ENCODE results near the gene TADA2B.
"Not testable (repeated sequence)": the region's sequence is repeated elsewhere in the genome, so short reads cannot be mapped to it uniquely, and the experiment has no call there.

TADA2B gene

DNA sequence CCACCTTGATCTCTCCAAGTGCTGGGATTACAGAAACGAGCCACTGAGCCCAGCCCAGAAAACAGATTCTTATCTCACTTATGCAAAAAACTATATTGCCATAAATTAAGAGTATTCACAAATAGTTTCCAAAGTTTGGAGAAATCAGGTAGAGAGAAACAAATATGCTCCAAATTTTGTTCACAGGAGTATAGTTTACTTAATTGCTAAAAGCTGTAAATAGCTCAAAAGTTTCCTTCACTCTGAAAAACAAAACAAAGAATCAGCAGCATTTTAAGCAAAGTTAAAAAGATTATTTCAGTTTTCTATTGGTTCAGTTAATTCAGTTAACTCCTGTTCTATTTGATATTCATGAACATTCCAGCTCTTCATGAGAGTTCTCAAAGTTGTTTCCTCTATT, 43.2 kb downstream of the TADA2B start:
- DNase-seq, result no peak

- DNase-seq, result no peak
These were observed 43.9 kb downstream of the TADA2B start for GRCh38 chr4:7087036-7087435.

DNA sequence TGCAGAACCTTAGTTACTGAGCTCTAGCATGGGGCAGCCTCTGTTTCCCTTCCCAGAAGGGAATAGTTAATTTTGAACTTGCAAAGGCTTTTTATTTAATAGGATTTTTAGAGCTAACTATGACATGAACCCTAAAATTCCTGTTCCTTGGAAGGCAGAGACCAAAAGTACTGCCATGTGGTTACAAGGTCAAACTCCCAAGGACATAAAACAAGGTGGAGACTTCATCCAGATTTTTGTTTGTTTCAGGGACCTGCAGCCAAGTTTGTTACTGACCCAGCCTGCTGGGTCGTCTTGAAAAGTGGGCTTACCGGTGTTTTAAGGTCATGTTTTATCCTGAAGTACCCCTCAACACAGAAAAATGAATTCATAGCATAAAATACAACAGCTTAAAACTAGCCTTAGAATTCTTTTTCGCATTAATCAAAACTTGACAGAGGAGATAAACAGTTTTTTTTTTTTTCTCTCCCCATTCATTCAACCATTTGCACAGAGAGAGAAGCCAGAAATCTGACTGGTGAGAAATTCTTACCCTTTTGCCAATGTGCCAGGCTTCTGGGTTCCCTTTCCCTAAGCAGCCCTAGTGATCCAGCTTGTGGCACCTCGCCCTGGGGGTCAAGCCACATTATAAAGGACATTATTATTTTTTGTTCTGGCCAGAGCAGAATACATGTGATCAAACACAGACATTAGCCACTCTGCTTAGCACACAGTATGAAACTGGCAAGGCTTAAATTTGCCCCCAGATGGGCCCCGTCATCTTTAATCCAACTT, 46.2 kb downstream of the TADA2B start:
- DNase-seq, result no peak

DNA sequence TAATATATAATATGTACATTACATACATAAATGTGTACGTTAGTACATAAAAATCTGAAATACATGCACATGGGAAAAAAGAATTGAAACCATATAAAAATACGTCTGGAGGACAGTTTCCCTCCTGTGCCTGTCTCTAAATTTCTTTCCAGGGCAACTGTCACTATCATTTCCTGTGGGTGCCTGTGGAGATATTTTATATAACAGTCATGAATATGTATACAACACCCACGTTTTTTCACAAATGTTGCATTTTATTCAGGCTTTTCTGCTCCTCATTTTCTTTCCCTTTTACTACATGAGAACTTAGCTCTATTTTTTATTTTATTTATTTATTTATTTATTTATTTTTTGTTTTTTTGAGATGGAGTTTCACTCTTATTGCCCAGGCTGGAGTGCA, 48.9 kb downstream of the TADA2B start:
- DNase-seq, result no peak

- no peak for DNase-seq
These were observed 51.7 kb downstream of the TADA2B start for GRCh38 chr4:7094916-7095315.

- DNase-seq, result no peak
These were observed 52.5 kb downstream of the TADA2B start for GRCh38 chr4:7095611-7096155.

- DNase-seq, result no peak
These were observed 53.1 kb downstream of the TADA2B start for GRCh38 chr4:7096236-7096635.

DNA sequence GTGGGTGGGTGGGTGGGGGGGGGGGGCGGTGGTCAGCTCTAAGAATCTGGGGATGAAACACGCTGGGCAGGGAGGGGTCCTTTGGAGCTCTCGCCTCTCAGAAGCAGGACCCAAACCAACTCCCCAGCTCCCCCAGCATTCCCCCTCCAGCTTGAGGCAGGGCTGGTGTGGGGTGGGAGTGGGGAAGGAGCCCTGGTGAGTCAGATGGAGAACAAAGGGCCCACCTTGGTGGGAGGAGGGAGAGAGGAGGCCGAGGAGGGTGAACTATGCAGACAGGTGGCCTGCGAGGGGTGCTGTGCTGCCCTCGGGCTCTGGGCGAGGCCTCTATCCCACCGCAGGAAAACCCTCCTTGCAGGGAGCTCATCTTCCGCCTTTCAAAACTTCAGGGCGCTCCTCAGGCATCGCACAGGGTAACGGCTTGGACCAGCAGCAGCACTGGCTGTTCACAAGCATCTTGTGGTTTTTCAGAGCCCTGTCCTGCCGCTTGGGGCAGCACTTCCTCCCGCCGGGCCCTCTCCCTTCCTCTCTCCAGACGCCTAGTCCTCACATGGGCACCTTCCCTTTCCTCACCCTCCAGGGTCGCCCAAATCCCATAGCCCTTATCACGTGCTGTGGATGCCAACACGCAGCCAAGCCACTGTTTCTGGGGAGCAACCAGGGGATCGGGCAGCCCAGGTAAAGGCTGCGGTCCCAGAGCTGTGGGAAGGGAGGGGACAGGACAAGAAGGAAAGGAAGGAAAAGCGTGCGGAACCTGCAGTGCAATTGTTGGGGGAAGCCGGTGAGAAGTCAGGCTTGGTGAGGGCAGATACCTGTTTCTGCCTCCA, 58.7 kb downstream of the TADA2B start:
- DNase-seq, result peak; percentile 82

- DNase-seq, result not testable (repeated sequence)
These were observed 59.3 kb downstream of the TADA2B start for GRCh38 chr4:7102516-7102909.

GRCh38 chr4:7103031-7103606, 59.9 kb downstream of the TADA2B start:
- DNase-seq, result peak; percentile 92

DNA sequence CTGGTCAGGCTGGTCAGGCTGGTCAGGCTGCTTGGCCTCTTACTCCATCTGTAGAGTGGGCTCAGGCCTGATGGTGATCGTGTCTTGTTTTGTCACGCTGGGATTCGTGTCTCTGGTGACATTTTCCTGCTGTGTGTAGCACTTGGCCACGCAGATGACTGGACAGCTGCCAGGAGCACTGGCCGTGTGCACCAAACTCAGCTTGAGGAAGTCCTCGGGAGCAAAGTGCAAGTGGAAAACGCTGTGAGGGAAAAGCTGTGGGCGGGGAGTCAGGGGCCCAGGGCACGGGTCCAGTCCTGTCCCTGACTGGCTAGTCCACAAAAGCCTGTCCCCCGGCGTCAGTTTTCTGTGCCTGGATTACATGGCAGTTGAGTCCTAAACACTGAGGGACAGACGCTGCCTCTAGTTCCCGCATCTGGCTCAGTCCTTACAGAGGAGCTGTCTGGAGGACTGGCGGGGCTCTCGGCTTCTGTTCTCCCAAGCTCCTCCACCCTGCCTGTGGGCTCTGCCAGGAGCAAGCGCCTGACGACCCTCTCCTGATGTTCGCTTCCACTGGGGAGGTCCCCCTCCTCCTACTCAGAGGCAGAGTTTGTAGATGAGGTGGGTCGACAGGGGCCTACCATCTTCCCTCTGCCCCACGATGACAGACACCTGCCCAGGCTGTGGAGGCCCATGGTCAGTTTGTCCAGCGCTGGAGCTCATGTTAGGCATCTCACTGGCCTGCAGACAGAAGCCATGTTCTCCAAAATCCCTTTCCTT, 60.6 kb downstream of the TADA2B start:
- DNase-seq, result no peak

DNA sequence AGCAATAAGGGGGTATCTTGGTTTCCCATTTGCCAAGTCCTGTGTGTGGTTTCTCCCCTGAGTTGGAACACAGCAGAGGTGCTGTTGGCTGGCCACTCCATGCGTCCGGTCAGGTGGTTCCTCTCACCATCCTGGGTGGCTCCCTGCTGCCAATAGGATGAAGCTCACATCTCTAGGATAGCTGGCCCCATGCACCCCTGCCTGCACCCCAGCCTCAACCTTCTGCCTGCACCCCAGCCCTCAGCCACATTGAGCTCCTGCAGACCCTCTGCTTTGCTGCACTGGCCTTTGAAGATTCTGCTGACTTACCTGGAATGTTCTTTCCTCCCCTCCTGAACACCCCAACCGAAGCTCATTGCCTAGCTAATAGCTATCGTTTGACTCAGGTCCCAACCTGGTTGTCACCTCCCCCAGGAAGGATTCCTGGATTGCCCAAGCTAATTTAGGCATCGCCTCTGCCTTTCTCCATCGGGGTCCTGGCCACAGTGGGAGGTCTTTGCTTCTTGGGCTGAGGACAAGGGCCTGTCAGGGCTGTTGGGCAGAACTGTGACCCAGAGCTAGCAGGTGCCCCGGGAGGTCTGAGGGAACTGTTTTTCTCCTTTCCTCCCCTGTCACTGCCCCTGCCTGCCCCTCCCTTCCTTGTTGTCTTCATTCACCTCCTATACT, 61.3 kb downstream of the TADA2B start:
- no peak for DNase-seq

DNA sequence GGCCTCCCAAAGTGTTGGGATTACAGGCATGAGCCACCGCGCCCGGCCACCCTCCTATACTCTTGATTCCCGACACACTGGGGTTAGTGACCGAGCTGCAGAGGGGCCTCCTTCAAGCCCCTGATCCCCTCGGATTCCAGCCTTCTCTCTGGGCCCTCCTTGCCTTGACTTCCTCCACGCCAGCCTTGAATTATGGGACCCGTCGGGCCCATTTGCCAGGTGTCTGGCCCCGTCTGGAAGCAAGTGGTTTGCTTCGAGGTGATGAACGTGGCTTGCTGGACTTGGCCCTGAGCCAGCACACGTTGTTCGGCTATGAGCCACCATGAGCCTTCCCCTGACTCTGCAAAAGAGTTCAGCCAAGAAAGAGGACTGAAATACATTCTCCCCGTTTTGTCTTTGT, 62.1 kb downstream of the TADA2B start:
- DNase-seq, result no peak

DNA sequence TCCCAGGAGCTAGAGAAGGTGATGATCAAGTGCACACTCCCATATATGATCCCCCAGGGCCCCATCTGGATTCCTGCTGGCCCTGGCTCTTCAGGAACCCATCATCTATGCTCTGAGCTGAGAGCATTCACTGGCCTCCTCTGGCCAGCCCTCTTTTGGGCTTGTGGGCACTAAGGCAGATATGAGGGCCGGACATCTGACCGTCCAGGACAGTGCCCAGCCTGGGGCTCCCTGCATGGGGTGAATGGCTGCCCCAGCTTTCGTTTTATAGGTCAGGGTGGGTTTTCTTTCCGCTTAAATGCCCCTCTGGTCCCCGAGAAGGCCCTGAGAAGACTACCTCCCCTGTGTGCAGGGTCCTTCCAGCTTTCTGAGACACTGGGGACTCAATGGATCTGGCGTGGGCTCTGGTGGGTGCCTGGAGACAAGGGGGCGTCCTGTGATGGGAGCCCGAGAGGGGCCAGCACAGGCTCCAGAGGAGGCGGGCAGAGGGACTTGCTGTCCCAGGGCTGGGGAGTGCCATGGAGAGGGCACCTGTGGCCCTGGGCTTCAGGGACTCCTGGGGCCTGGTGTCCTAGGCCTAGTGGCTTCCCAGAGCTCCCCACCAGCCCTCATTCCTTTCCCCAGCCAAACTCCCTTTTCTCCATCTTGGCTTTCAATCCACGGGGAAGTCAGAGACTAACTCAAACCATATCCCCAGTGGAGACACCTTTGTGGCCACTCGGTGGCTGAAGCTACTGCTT, 64.2 kb downstream of the TADA2B start:
- no peak for DNase-seq
